ENCODE results near the gene PCGF3.
A peak's percentile ranks its signal among the peaks of the same experiment; 100 is the strongest.

PCGF3 gene

GRCh38 chr4:661881-662761 is 43.5 kb upstream of the PCGF3 start:
- H3K9me3 ChIP-seq (ENCODE audit: control insufficient read depth in 2 of 2, low read length in 2 of 2), result no peaks in the 10 kb centered on the region
- no peaks in the 10 kb centered on the region for H3K27me3 ChIP-seq (ENCODE audit: control insufficient read depth in 2 of 2, insufficient read depth in 2 of 2, low read length in 2 of 2)
- H3K27ac ChIP-seq (ENCODE audit: low read depth in 2 of 2, low read length in 2 of 2), result no peak overlapping the region
- H3K9ac ChIP-seq (ENCODE audit: low read depth in 1 of 2, low read length in 2 of 2), result no peak overlapping the region
- H3K4me1 ChIP-seq (ENCODE audit: control insufficient read depth in 2 of 2, insufficient read depth in 2 of 2, low read length in 2 of 2), result no peaks in the 10 kb centered on the region
- no peak overlapping the region for H3K4me3 ChIP-seq (ENCODE audit: low read length in 2 of 2)
- H3K36me3 ChIP-seq (ENCODE audit: control insufficient read depth in 2 of 2, insufficient read depth in 2 of 2, low read length in 2 of 2), result no peaks in the 10 kb centered on the region

- H3K27ac ChIP-seq (ENCODE audit: low read depth in 2 of 2, low read length in 2 of 2), result no peak overlapping the region
- H3K9ac ChIP-seq (ENCODE audit: low read depth in 1 of 2, low read length in 2 of 2), result no peak overlapping the region
- H3K36me3 ChIP-seq (ENCODE audit: control insufficient read depth in 2 of 2, insufficient read depth in 2 of 2, low read length in 2 of 2), result no peaks in the 10 kb centered on the region
- no peaks in the 10 kb centered on the region for H3K9me3 ChIP-seq (ENCODE audit: control insufficient read depth in 2 of 2, low read length in 2 of 2)
- no peaks in the 10 kb centered on the region for H3K4me1 ChIP-seq (ENCODE audit: control insufficient read depth in 2 of 2, insufficient read depth in 2 of 2, low read length in 2 of 2)
- H3K4me3 ChIP-seq (ENCODE audit: low read length in 2 of 2), result peak overlapping the region; percentile 60 to 73
- H3K27me3 ChIP-seq (ENCODE audit: control insufficient read depth in 2 of 2, insufficient read depth in 2 of 2, low read length in 2 of 2), result no peaks in the 10 kb centered on the region
Measured at GRCh38 chr4:663046-663437, 42.6 kb upstream of the PCGF3 start.

- Histone ChIP-seq H3K9ac (ENCODE audit: low read depth in 1 of 2, low read length in 2 of 2) (peak overlapping the region; percentile 14 to 53), H3K4me3 (ENCODE audit: low read length in 2 of 2) (peak overlapping the region; percentile 60 to 73), H3K27ac (ENCODE audit: low read depth in 2 of 2, low read length in 2 of 2) (no peak overlapping the region), H3K36me3 (ENCODE audit: control insufficient read depth in 2 of 2, insufficient read depth in 2 of 2, low read length in 2 of 2) (no peaks in the 10 kb centered on the region), H3K27me3 (ENCODE audit: control insufficient read depth in 2 of 2, insufficient read depth in 2 of 2, low read length in 2 of 2) (no peaks in the 10 kb centered on the region), H3K9me3 (ENCODE audit: control insufficient read depth in 2 of 2, low read length in 2 of 2) (no peaks in the 10 kb centered on the region), H3K4me1 (ENCODE audit: control insufficient read depth in 2 of 2, insufficient read depth in 2 of 2, low read length in 2 of 2) (no peaks in the 10 kb centered on the region)
Measured at GRCh38 chr4:663438-664428, 41.9 kb upstream of the PCGF3 start.

GRCh38 chr4:664713-665231 is 40.9 kb upstream of the PCGF3 start:
- H3K27ac ChIP-seq (ENCODE audit: low read depth in 2 of 2, low read length in 2 of 2), result no peak overlapping the region
- H3K36me3 ChIP-seq (ENCODE audit: control insufficient read depth in 2 of 2, insufficient read depth in 2 of 2, low read length in 2 of 2), result no peaks in the 10 kb centered on the region
- no peaks in the 10 kb centered on the region for H3K4me1 ChIP-seq (ENCODE audit: control insufficient read depth in 2 of 2, insufficient read depth in 2 of 2, low read length in 2 of 2)
- H3K4me3 ChIP-seq (ENCODE audit: low read length in 2 of 2), result no peak overlapping the region
- no peaks in the 10 kb centered on the region for H3K27me3 ChIP-seq (ENCODE audit: control insufficient read depth in 2 of 2, insufficient read depth in 2 of 2, low read length in 2 of 2)
- no peaks in the 10 kb centered on the region for H3K9me3 ChIP-seq (ENCODE audit: control insufficient read depth in 2 of 2, low read length in 2 of 2)
- H3K9ac ChIP-seq (ENCODE audit: low read depth in 1 of 2, low read length in 2 of 2), result no peak overlapping the region

GRCh38 chr4:665381-665750 is 40.3 kb upstream of the PCGF3 start:
- H3K27me3 ChIP-seq (ENCODE audit: control insufficient read depth in 2 of 2, insufficient read depth in 2 of 2, low read length in 2 of 2), result no peaks in the 10 kb centered on the region
- H3K27ac ChIP-seq (ENCODE audit: low read depth in 2 of 2, low read length in 2 of 2), result no peak overlapping the region
- no peaks in the 10 kb centered on the region for H3K9me3 ChIP-seq (ENCODE audit: control insufficient read depth in 2 of 2, low read length in 2 of 2)
- H3K4me1 ChIP-seq (ENCODE audit: control insufficient read depth in 2 of 2, insufficient read depth in 2 of 2, low read length in 2 of 2), result no peaks in the 10 kb centered on the region
- peaks cover 0 to under 1% of the 10 kb centered on the region in 2 donors for H3K36me3 ChIP-seq (ENCODE audit: control insufficient read depth in 2 of 2, insufficient read depth in 2 of 2, low read length in 2 of 2)
- no peak overlapping the region for H3K9ac ChIP-seq (ENCODE audit: low read depth in 1 of 2, low read length in 2 of 2)
- no peak overlapping the region for H3K4me3 ChIP-seq (ENCODE audit: low read length in 2 of 2)

- no peaks in the 10 kb centered on the region for H3K9me3 ChIP-seq (ENCODE audit: control insufficient read depth in 2 of 2, low read length in 2 of 2)
- H3K9ac ChIP-seq (ENCODE audit: low read depth in 1 of 2, low read length in 2 of 2), result no peak overlapping the region
- H3K27me3 ChIP-seq (ENCODE audit: control insufficient read depth in 2 of 2, insufficient read depth in 2 of 2, low read length in 2 of 2), result no peaks in the 10 kb centered on the region
- H3K27ac ChIP-seq (ENCODE audit: low read depth in 2 of 2, low read length in 2 of 2), result no peak overlapping the region
- H3K4me3 ChIP-seq (ENCODE audit: low read length in 2 of 2), result no peak overlapping the region
- H3K4me1 ChIP-seq (ENCODE audit: control insufficient read depth in 2 of 2, insufficient read depth in 2 of 2, low read length in 2 of 2), result no peaks in the 10 kb centered on the region
- peaks cover 3 to 6% of the 10 kb centered on the region in 2 donors for H3K36me3 ChIP-seq (ENCODE audit: control insufficient read depth in 2 of 2, insufficient read depth in 2 of 2, low read length in 2 of 2)
Measured at GRCh38 chr4:665751-666435, 39.7 kb upstream of the PCGF3 start.

GRCh38 chr4:666436-666810 is 39.2 kb upstream of the PCGF3 start:
- peaks cover 6 to 9% of the 10 kb centered on the region in 2 donors for H3K36me3 ChIP-seq (ENCODE audit: control insufficient read depth in 2 of 2, insufficient read depth in 2 of 2, low read length in 2 of 2)
- no peak overlapping the region for H3K9ac ChIP-seq (ENCODE audit: low read depth in 1 of 2, low read length in 2 of 2)
- no peaks in the 10 kb centered on the region for H3K9me3 ChIP-seq (ENCODE audit: control insufficient read depth in 2 of 2, low read length in 2 of 2)
- no peaks in the 10 kb centered on the region for H3K4me1 ChIP-seq (ENCODE audit: control insufficient read depth in 2 of 2, insufficient read depth in 2 of 2, low read length in 2 of 2)
- H3K27ac ChIP-seq (ENCODE audit: low read depth in 2 of 2, low read length in 2 of 2), result no peak overlapping the region
- H3K4me3 ChIP-seq (ENCODE audit: low read length in 2 of 2), result no peak overlapping the region
- no peaks in the 10 kb centered on the region for H3K27me3 ChIP-seq (ENCODE audit: control insufficient read depth in 2 of 2, insufficient read depth in 2 of 2, low read length in 2 of 2)

- no peaks in the 10 kb centered on the region for H3K4me1 ChIP-seq (ENCODE audit: control insufficient read depth in 2 of 2, insufficient read depth in 2 of 2, low read length in 2 of 2)
- H3K27me3 ChIP-seq (ENCODE audit: control insufficient read depth in 2 of 2, insufficient read depth in 2 of 2, low read length in 2 of 2), result no peaks in the 10 kb centered on the region
- no peak overlapping the region for H3K4me3 ChIP-seq (ENCODE audit: low read length in 2 of 2)
- no peak overlapping the region for H3K27ac ChIP-seq (ENCODE audit: low read depth in 2 of 2, low read length in 2 of 2)
- H3K36me3 ChIP-seq (ENCODE audit: control insufficient read depth in 2 of 2, insufficient read depth in 2 of 2, low read length in 2 of 2), result peaks cover 12 to 15% of the 10 kb centered on the region in 2 donors
- no peak overlapping the region for H3K9ac ChIP-seq (ENCODE audit: low read depth in 1 of 2, low read length in 2 of 2)
- no peaks in the 10 kb centered on the region for H3K9me3 ChIP-seq (ENCODE audit: control insufficient read depth in 2 of 2, low read length in 2 of 2)
Measured at GRCh38 chr4:666822-667544, 38.6 kb upstream of the PCGF3 start.

- Histone ChIP-seq H3K9me3 (ENCODE audit: control insufficient read depth in 2 of 2, low read length in 2 of 2) (no peaks in the 10 kb centered on the region), H3K4me3 (ENCODE audit: low read length in 2 of 2) (no peak overlapping the region), H3K9ac (ENCODE audit: low read depth in 1 of 2, low read length in 2 of 2) (no peak overlapping the region), H3K36me3 (ENCODE audit: control insufficient read depth in 2 of 2, insufficient read depth in 2 of 2, low read length in 2 of 2) (peaks cover 16 to 18% of the 10 kb centered on the region in 2 donors), H3K27ac (ENCODE audit: low read depth in 2 of 2, low read length in 2 of 2) (no peak overlapping the region), H3K27me3 (ENCODE audit: control insufficient read depth in 2 of 2, insufficient read depth in 2 of 2, low read length in 2 of 2) (no peaks in the 10 kb centered on the region), H3K4me1 (ENCODE audit: control insufficient read depth in 2 of 2, insufficient read depth in 2 of 2, low read length in 2 of 2) (no peaks in the 10 kb centered on the region)
Measured at GRCh38 chr4:667545-667925, 38.1 kb upstream of the PCGF3 start.
